Astrocyte of the cerebellum (primary cell): ENCODE measurements around the gene THSD4.

Source experiments
- DNase-seq: peaks from one replicate; pipeline ENCODE4 v3.0.0-alpha.2; 2011; ENCODE audit warnings: low read depth
- H3K4me3 ChIP-seq: 2 replicates; pipeline ENCODE4 v1.5.1; 2011; ENCODE audit warnings: mild to moderate bottlenecking, low read depth, low read length, moderate library complexity
- in situ Hi-C: cut with HindIII; loops from 2 replicates; pipeline ENCODE4 v1.10.0; 2017; ENCODE audit warnings: low sequenced_read_pairs
- TF ChIP-seq, protein P1 (sequence below): IDR thresholded peaks from 2 replicates; pipeline ENCODE4 v1.5.1; 2012; ENCODE audit warnings: low read length, low read depth, moderate library complexity, mild to moderate bottlenecking; ENCODE audit errors: missing control alignments

THSD4 gene

DNA sequence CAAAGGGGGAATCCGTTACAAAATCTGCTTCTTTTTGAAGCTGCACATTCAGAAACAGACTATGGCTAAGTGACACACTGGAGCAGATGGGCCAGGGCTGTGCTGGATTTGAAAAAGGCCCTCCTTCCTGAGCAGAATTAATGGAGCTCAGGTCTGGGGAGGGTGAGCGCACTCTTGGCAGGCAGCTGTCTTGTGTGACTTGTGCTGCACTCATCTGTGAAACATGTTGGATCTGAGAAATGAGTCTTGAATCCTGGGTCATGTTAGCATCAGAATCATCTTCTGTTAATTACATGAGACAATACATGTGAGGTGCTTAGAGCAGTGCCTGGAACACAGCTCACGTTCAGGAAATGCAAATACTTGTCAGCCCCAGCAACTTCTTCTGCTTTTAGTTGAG, 219.6 kb downstream of the THSD4 start:
- TF ChIP-seq, protein P1, sequence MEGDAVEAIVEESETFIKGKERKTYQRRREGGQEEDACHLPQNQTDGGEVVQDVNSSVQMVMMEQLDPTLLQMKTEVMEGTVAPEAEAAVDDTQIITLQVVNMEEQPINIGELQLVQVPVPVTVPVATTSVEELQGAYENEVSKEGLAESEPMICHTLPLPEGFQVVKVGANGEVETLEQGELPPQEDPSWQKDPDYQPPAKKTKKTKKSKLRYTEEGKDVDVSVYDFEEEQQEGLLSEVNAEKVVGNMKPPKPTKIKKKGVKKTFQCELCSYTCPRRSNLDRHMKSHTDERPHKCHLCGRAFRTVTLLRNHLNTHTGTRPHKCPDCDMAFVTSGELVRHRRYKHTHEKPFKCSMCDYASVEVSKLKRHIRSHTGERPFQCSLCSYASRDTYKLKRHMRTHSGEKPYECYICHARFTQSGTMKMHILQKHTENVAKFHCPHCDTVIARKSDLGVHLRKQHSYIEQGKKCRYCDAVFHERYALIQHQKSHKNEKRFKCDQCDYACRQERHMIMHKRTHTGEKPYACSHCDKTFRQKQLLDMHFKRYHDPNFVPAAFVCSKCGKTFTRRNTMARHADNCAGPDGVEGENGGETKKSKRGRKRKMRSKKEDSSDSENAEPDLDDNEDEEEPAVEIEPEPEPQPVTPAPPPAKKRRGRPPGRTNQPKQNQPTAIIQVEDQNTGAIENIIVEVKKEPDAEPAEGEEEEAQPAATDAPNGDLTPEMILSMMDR: no peak
- in situ Hi-C loops: no loop called here
- H3K4me3 ChIP-seq: no peak overlapping the region
- DNase-seq: no peak

DNA sequence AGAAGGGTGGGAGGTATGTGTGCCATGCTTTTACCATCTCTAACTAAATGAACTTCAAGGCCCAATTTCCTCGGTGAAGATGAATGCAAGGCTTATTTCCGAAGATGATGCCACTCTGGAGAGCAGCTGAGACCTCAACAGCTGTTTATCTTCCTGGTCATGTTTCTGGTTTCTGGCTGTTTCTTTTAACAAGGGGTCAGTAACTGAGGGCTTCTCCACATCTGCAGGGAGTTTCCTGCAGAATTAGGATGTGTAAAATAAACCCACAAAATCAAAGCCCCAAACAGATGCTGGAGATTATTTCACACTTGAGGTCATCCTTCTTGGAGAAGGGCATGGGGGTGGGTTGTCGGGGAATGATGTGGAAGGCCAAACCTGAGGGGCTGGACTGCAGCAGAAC, 220.3 kb downstream of the THSD4 start:
- no peak for DNase-seq
- H3K4me3 ChIP-seq: no peak overlapping the region
- TF ChIP-seq, protein P1: no peak
- in situ Hi-C loops: no loop called here

DNA sequence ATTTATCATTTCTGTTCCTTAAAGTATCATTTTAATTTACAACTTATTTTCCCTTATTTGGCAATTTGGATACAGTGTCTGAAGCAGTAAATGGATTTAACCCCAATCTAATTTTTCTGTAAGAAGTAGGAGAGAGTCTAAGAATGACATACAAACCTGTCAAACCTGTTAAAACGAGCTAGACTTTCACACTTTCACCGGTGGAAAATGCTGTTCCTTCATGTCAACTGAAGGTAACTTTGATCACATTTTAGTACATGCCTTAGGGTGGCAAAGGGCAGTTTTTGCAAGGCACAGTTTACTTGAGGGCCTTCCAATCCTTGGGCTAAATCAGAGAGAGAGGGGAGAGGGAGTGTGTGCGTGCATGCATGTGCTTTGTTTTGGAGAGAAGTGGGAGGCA, 221.4 kb downstream of the THSD4 start:
- H3K4me3 ChIP-seq: no peak overlapping the region
- DNase-seq: no peak
- TF ChIP-seq, protein P1: no peak
- in situ Hi-C loops: no loop called here

DNA sequence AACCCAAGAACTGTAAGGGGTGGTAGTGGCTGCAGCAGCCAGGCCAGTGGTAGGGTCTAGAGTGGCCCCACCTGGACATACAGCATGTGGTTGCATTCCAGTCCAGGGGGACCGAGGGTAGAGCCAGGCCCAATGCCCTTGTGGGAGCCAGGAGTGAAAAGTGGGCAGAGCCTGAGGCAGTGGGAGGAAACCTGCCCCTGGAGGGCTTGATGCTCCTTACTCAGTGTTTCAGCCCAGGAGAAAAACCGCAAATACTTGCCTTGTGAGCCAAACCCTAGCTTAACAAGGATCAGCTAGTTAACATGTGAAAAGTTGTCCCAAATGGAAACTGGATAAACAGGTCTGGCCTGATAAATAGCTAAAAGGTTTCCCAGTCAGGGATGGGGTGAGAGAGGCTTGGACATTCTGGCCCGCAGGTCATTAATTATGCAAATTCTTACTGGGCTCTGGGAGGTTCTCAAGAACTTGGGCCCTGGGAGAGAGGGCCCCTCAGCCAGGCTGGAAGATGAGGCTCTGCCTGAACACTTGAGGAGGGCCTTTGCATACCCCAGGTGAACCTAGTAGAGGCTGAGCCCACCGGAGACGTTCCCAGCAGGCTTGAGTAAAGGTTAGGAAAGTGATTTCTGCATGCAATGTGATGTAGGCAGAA, 222.1 kb downstream of the THSD4 start:
- H3K4me3 ChIP-seq: no peak overlapping the region
- DNase-seq: no peak
- in situ Hi-C loops: no loop called here
- TF ChIP-seq, protein P1: no peak

DNA sequence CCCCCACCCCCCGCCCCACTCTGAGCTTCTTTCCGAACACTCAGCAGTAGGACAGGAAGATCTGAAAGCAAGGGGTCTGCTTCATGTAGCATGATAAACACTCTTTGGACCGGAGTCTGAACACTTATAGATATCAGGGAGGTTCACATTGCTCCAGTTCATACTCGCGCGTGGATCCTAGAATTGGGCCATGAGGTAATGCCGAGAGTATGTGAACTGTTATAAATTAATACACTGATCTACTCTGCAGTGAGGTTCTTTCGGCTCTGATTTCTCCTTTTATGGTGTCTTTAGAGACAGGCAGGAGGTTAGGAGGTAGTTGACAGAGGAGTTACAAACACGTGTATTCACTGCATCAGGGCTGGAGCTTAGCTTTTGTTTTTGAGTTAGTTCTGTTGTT, 223.0 kb downstream of the THSD4 start:
- TF ChIP-seq, protein P1: no peak
- DNase-seq: no peak
- in situ Hi-C loops: no loop called here
- no peak overlapping the region for H3K4me3 ChIP-seq

DNA sequence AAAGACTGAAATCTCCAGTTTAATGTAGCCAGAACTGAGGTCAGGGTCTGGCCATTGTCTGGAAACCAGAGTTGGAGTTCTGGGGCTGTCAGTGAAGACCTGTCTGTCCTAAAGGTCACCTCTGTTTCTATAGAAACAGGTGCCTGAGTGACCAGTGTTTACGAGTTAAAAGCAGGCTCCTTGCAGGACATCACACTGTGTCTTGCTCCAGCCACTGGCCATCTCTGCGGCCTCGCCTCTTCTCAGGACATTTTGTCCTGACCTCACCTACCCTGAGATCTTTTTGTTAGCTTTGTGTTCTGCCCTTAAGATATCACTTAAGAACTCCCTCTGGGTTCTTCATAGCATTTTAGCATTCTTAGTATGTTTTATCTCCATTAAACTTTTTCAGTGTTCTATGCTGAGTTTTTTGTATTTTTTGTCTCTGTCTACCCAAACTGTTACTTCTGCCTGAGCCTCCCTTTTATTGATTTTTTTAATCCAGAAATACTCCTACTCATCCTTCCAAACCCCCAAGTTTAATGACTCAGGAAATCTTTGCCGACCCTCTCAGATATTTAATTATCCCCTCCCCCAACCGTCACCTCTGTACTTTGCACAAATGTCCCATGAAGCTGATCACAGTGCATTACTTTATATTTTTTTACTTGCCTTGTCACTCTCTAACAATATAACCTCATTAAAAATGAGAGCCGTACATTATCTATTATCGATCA, 223.7 kb downstream of the THSD4 start:
- no peak for DNase-seq
- no peak overlapping the region for H3K4me3 ChIP-seq
- in situ Hi-C loops: no loop called here
- TF ChIP-seq, protein P1: no peak
